Midbrain (tissue), 1 donor: Measurements from ENCODE around the gene TMEM273.

Experiments
- DNase-seq: peaks from one replicate; lab custom pipeline; 2025; lab: John Stamatoyannopoulos, UW

TMEM273 gene

DNA sequence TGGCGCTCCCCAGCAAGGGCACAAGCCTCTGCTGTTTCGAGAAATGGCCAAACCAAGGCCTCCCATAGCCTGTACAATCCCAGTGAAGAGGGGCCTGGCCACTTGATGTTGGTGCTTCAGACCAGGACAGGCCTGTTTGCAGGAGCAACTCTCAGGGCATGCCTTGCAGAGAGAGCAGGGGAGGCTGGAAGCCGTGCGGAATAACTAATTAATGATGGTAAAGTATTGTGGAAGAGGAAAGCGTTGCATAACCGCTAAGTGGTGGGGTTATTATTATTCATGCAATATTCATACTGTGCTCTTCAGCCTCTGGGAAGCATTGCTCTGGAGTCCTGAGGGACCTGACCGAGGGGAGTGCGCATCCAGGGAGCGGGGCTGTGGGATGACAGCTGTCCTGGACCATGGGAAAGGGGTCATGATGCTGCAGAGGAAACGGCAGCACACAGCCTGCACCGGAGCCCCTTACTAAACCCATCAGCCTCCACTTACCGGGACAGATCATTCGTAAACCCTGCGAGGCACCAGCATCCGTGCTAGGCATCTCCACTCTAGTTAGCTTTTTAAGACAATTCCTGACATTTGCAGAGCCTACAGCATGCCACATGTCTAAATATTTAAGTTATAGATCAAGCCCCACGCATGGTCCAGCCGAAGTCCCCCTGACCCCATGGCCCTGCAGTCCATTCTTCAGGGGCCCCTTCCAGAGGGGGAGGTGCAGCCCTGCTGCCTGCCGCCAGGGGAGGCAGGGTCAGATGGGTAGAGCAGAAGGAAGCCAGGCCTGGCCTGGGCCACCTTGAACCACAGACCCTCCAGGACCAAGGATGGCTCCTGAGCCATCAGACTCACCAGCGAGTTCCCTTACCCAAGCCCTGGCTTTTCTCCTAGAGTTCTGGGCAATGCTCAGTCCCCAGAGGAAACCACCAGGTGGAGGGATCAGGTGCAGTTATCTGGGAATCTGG is 11.6 kb downstream of the TMEM273 start:
- DNase-seq = no peak

DNA sequence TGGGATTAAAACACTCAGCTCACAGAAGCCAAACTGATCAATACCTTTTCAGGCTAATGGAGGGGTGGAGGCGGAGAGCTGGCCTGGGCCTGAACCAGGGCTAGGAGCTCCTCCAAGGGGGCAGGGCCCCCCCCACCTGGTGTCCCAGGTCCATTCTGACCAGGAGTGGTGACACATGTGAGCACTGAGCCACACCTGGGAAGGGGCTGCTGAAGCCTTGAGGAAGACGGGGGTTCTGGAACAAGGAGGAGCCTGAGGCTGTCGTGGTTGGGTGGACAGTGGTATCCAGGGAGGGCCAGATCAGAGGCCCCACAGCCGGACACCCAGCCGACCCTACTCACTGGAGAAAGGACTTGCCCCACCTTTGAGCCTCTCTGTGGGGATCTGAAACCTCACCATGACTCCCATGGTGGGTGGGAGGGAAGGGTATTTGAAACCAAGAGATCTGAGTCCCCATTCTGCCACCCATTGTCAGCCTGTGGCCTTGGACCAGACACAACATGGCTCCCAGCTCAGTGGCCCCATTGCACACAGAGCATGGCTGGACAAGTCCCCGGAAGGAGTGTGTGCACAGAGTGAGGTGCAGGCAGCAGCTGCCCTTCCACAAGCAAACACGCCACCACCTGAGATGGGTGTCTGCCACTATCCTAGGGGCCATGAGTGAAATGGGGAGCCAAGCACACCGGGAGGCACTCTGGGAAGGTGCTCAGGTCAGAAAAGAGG is 12.4 kb downstream of the TMEM273 start:
- DNase-seq = no peak

DNA sequence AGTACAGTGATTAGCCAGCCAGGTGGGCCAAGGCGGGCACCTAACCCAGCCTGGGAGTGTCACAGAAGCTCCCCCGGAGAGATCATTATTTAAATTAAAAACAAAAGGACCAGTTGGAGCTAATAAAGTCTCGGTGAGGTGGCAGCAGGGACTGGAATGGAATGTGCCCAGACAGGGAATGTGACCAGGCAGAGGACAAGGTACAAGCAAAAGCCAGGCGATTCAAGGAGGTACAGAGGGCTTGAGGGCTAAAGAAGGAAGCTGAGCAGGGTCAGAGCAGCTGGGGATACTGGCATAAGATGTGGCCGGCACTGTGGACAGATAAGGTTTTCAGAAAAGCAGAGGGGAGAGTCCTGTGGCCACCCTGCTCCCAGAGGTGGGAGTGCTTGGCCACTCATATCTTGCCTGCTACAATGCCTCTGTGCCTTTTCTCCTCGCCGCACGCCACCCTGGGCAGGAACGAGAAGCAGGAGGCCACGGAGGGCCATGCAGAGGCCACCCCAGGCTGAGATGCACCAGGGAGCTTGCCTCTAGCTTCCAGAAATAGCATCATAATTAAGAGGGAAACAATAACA is 13.2 kb downstream of the TMEM273 start:
- no peak for DNase-seq

DNA sequence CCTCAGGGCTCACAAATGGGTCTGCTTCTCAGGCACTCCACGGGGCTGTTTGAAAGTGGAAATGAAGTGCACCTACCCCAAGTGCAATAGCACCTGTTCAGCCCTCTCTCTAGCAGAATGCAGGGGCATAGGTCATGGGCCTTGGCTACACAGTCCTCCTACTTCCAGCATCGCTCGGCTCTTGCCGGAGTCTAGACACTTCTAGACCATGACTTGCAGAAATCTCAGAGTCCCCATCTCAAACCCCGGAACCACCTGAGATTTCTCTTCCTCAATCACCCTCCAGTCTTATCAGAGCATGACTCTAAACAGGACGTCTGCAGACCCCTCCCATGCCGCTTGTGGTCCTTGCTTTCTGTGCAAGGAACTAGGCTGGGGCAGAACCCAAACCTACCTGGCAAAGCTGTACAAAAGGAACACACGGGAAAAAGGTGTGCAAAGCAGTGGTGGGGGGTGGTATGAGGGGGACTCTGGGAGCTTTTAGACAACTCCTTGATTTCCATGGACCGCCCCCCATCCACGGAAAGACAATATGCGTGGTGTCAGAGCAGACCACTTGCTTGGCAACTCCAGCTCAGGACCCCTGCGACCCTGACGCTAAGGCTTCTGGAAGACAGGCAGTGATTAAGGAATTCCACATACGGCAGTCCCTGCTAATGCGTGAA is 13.8 kb downstream of the TMEM273 start:
- no peak for DNase-seq

DNA sequence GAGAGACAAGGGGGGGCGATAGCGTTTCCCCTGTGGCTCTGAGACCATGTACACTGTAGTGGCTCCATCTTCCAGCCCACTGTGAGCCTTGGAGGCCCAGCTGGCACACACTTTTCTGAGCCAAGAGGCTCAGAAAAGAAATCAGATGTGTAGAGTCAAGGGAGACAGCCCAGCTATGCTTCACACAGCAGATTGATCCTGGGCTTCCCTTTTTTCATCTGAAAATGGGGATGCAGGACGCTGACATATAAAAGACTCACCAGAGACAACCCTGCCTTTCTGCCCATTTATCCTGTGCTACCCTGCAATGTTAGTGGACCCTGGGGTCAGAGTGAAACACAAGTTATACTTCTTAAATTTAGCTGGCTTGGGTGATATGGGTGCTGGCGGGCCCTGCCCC is 14.3 kb downstream of the TMEM273 start:
- DNase-seq = no peak

DNA sequence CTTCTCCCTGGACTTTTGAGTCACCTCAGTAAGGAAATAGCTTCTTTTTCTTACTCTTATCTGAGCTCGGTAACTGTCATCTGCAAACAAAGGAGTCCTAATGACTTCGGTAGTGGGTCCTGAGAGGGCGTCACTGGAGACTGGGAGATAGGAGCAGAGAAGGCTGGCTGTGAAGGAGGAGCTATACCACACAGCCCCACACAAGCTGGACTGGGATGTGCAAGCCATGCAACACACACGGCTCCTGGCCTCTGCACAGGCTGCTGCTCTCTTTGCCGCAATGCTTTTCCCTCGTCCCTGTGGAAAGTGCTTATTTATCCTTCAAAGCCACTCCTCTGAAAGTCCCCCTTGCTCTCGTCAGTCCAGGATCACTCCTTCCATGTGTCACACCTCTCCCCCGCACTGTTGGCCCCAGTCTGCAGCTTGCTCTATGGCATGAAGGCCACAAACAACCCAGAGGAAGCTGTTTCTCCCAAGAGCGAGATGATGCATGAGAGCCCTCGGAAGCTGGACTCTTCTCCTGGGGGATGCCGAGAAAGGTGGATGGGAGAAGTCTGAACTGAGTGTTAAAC is 14.9 kb downstream of the TMEM273 start:
- DNase-seq = no peak

DNA sequence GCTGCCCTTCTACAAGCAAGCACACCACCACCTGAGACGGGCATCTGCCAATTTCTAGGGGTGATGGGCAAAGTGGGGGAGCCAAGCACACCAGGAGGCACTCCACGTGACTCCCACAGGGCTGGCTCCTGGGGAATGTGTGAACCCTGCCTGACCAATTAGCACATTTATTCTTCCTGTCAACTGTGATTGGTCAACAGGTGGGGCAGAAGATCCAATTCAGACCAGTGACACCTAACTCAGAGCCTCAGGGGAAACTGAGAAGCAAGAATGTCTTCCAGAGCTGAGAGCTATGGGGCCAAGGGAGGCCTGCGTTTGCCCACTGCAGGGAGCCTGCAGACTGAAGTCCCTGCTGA is 15.4 kb downstream of the TMEM273 start:
- DNase-seq = no peak

DNA sequence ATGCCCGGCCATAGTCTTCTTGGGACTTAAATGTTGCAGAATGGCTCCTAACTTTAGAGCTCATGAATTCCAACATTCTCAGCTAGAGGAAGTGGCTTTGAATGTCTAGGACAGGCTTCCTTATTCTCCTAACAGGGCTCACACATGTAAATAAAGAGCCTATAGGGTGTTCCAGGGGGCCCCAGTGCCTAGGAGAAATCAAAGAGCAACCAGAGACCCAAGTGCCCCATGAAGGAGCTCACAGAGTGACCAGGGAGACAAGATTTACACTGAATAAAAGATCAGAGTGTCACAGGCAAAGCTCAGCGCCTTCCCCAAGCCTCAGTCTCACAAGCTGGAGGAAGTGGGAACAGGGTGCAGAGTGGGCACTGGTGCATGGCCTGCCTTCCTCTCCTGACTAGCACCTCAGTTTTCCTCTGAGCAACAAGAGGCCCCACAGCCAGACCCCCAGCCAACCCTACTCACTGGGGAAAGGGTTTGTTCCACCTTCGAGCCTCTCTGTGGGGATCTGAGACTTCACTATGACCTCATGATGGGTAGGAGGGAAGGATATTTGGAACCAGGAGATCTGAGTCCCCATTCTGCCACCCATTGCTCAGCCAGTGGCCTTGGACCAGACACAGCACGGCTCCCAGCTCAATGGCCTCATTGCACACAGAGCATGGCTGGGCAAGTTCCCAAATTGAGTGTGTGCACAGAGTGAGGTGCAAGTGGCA is 16.0 kb downstream of the TMEM273 start:
- no peak for DNase-seq

DNA sequence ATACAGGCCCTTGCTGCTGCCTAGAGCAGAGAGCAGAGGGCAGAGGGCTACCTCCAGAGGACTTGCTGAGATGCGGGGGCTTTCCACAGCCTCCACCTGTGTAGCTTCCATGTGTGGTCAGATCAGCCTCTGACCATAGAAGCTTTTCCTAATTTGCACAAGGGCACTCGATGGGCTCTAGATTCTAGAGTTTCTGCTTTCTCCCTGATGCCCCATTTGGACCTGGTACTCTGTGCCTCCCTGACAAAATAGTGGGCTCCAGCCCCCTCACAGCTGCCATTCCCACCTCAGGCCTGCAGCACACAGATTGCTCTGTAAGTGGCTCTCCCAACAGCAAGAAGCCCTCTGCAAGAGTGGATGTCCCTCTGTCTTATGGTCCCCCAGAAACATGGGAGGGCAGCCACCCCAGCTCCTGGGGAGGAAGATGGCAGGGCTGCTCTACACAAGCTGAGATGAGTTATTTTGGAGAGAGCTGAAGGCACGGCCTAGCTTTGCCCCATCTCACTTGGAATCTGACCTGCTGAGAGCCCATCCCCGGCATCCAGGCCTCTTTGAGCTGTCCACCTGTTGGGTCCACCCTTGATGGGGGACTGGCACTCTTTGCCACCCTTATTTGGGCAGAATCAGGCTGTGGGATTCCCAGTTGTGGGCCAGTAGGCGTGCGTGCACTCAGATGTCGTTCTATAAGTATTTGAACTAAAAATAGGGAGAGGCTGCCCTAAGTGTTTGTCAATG is 16.7 kb downstream of the TMEM273 start:
- no peak for DNase-seq

DNA sequence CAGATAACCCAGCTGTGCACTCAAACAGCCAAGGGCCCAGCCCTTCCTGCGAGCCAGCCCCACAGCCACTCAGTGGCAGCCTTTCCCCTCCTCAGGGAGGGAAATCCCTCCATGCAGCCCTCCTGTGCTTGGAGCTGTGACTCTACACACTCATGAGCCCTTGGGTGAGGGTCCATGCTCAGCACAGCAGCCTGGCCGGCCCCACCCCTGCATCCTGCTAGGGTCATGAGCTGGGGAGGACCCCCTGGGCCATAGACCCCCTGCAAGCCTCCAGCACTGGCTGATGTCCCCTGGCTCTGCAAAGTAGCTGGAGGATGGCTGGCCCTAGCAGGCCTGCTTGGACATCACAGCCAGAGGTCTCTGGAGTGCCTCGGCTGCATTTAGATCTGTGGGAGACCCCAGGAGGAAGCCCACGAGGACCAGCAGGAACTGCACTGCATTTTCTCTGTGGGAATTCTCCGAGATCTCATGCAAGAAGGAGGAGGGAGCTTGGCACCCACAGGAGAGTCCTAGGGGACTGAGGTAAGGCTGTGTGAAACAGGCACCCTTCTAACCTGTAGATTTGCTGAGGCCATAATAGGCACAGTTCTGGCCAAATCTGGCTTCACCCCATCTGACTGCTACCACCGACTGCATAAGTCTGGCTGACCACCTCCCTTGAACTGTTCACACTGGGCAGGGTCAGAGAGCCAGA is 17.4 kb downstream of the TMEM273 start:
- no peak for DNase-seq

DNA sequence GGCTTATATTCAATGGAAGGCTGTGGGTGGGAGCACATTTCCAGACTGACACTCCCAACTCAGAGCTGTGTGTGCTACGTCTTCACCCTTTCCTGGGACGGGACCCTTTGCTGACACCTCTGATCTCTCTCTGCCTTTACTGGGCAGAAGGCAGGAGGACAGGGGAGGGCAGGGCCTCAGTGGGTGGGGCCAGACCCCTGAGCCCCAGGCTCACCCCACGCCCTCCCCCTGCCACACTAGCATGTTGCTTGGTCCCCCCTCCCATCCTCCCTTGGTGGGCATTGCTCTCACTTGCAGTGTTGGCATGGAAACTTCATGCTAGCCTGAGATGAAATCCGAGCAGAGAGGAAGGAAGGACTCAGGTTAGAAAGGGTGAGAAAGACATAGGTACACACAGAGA is 18.4 kb downstream of the TMEM273 start:
- no peak for DNase-seq

DNA sequence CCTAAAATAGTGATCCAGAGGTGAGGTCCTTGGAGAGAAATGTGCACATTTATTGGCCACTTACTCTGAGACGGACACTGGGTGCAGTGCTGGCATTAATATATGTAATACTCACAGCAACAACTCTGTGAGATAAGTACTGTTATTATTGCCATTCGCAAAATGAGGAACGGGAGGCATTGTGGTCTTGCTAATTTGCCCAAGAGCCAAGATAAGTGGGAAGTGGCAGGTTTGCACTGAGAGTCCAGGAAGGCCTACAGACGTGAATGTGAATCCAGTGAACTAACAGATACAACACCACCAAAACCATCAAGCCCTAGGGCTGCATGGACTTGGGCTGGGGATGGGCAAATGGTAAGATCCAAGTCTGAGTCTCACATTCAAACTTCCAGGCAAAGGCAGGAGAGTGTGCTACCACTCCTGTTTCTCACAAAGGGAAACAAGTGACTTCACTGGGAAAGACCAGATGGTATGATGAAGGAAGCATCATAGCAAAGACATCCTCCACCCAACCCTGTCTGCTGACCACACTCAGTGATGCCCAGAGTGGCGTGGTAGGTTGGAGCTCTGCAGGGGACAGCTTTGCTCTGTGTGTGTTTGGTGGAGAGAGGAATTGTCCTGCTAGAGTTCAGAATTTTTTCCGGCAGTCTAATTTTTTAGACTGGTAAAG is 19.2 kb downstream of the TMEM273 start:
- no peak for DNase-seq

DNA sequence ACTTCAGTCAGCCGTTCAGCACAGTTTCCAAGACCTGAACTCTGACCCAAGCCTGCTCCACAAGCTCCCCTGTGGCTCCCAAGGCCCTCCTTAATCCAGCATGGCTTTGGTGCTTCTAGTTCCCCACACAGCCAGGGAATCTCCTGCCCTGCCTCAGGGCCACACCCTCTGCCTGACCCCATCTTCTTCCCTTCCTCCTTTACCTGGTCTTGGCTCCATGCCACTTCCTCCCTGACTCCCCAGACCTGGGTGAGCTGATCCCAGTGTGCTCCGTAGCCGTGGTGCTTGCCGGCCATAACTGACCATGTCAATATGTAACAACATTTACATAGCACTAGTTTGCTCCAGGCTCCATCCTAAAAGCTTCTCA is 20.0 kb downstream of the TMEM273 start:
- DNase-seq = no peak

DNA sequence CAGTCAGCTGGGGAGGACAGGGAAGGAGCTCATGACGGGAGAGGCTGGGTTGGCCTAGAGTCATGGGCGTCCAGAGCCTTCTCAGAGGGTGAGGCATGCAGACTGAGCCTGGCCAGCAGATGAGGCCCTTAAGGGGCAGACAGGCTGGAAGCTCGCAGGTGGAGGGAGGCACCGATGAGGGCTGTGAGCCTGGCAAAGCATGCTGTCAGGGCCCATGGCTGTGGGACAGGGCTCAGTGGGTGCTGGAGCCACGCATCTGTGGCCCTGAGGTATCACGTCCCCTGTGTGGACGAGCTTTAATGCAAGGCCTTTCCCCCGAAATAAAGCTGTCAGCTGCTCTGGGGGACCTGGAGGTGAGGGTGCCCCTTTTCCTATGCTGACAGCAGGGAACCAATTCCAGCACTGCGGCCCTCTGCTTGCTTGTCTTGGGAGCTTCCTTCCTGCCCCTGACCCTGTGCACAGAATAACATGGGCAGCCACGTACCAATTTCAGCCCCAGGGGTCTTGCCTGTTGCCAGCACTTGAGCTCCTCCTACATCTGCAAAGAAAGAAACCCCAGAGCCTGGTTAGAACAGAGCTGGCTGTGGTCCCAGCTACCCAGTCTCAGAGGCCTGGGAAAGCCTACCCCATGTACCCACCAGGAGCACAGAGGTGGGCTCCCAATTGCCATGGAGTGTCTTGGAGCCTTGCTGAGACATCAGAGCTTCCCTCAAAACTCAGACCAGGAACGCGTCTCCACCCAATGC is 20.6 kb downstream of the TMEM273 start:
- no peak for DNase-seq

DNA sequence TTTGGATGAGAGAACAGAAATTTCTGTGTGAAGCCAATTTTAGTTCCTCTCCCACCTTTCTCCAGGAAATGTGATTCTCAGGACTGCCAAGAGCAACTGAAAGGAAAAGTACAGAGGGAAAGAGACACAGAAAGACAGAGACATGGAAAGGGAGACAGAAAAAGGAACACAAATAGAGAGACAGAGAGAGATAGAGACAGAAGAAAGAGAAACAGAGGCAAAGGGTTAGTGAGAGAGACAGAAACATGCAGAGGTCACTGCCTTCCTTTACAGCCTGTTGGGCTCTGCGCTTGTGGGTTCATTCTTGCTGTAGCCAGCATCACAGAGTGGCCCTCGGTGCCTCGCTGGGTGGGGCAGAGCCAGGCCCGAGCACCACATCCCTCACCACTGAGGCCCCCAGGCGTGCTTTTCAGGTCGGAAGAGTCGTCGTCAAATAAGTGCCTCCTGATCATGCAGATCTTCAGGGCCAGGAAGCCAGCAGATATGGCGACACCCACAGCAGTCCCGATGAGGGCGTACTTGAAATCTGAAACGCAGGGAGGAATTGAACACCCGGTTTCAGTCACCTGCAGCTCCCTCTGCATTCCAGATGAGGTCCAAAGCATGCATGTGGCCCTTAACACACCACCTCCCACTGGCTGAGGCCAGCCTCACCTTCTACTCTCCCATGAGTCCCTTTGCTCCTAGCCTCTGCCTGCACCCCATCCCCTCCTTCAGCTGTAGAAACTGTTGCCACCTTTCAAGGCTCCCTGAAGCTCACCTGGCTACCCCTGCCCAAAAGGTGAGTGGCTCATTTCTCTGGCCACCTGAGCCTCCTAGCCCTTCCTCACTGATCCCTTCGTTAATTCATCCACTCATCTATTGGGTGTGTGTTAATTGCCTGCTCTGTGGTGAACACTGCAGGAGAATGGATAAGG is 21.4 kb downstream of the TMEM273 start:
- no peak for DNase-seq

DNA sequence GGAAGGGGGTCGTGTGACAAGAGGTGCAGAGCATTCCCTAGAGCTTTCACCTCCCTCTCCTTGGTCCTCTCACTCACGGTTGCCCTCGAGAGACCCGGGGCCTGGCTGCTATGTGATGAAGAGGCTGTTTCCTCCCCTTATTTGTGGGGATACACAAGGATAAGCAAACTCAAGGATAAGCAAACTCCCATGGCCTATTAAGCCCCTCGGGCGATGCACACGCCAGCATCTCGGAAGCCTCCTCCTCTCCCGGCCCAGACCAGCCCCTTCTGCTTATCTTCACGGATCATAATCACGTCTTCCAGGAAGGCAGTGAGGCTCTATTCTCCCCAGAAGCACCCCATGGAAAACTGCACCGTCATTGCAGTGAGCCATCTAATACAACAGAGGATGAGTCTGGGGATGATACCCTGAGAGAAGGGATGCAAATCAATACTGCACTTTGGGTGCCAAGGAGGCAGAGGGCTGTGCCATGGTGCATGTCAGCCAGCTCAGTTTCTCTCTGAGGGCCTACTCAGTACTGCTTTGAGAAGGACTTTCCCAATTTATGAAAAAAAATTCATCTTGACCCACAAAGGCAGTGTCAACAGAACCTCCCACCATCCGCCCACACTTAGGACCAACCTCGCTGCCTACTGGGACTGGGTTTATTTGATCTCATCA is 22.2 kb downstream of the TMEM273 start:
- DNase-seq = no peak

DNA sequence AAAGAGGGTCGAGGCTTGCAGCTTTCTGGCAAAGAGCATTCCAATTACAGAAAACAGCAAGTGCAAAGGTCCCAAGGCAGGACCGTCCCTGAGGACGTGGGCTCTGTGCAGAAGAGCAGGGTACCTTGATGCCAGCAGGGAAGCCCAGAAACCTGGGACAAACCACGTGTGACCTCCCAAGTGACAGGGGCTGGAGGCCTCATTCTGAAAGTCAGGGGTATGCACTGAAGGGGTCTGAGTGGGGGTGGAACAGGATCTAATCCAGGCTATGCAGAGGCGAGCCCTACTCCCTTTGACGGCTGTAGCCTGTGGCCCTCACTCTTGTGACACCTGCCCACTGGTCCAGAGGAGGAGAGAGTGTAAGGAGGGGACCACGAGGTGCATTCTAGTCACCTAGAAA is 22.9 kb downstream of the TMEM273 start:
- DNase-seq = no peak
